Lung (tissue), 12 donors: ENCODE data around the gene SLC30A5. TPM values are rescaled to one million over a fixed set of nuclear protein-coding genes. Genes with fewer than 3 reads are reported as not detected.
"Not testable (repeated sequence)": the region's sequence is repeated elsewhere in the genome, so short reads cannot be mapped to it uniquely, and the experiment has no call there.

Experiments used
- ATAC-seq: fragments of 200-7000 bp; cut with Tn5 transposase; one replicate; pipeline ENCODE4 v1.9.1; 2020; ENCODE audit warnings: moderate number of reproducible peaks; ENCODE audit not compliant: insufficient read depth, low FRiP score
- DNase-seq, 3 donors: peaks; one replicate each; pipeline ENCODE4 v3.0.0-alpha.2; 2013 to 2017
- H3K27ac ChIP-seq, 2 donors: one replicate each; pipeline ENCODE4 v1.5.1; 2013; ENCODE audit warnings: mild to moderate bottlenecking in 2 of 2, moderate library complexity in 2 of 2, control low read depth in 1 of 2, inconsistent platforms in 1 of 2, low read depth in 1 of 2, low read length in 1 of 2
- H3K27me3 ChIP-seq, 3 donors: one replicate each; pipeline ENCODE4 v1.5.1; 2013; ENCODE audit warnings: low read length in 2 of 3; ENCODE audit not compliant: control insufficient read depth in 3 of 3, insufficient read depth in 3 of 3
- H3K36me3 ChIP-seq, 4 donors: one replicate each; pipeline ENCODE4 v1.5.1; 2013; ENCODE audit warnings: low read length in 4 of 4, mild to moderate bottlenecking in 1 of 4, moderate library complexity in 1 of 4; ENCODE audit not compliant: control insufficient read depth in 4 of 4, insufficient read depth in 4 of 4
- H3K4me1 ChIP-seq, 5 donors: one replicate each; pipeline ENCODE4 v1.5.1; 2013; ENCODE audit warnings: low read length in 5 of 5, mild to moderate bottlenecking in 2 of 5, moderate library complexity in 1 of 5; ENCODE audit not compliant: control insufficient read depth in 5 of 5, insufficient read depth in 5 of 5
- H3K4me3 ChIP-seq: one replicate; pipeline ENCODE4 v1.5.1; 2013; ENCODE audit warnings: mild to moderate bottlenecking, control low read depth, moderate library complexity
- H3K9ac ChIP-seq, 2 donors: one replicate each; pipeline ENCODE4 v1.5.1; 2013; ENCODE audit warnings: low read length in 2 of 2, control low read depth in 1 of 2; ENCODE audit not compliant: insufficient read depth in 1 of 2
- H3K9me3 ChIP-seq, 4 donors: one replicate each; pipeline ENCODE4 v1.5.1; 2013; ENCODE audit warnings: low read length in 3 of 4, mild to moderate bottlenecking in 1 of 4, moderate library complexity in 1 of 4; ENCODE audit not compliant: control insufficient read depth in 4 of 4, insufficient read depth in 3 of 4
- WGBS, 2 donors: extraction: QIAGEN DNeasy Blood & Tissue Kit; methylation state at CpG; one replicate each; pipeline ENCODE4 v1.1.7; 2013; 5-methylcytosine and 5-hydroxymethylcytosine counted together
- polyA plus RNA-seq, 2 donors: library from polyadenylated mRNA; stranded (reverse); fragments of 200-250 nt; gene quantifications; one replicate each; pipeline ENCODE4 v1.2.1, GENCODE V29; 2013
- total RNA-seq, 2 donors: library from RNA; depleted of rRNA in 1 of 2; stranded (reverse); fragments of >200 nt in 1 of 2; gene quantifications; one replicate each; pipeline ENCODE4 v1.2.1, GENCODE V29; 2014 to 2021
- TF ChIP-seq, protein P1 (sequence below): IDR thresholded peaks from 2 replicates; pipeline ENCODE4 v1.5.1; 2012; ENCODE audit warnings: mild to moderate bottlenecking; ENCODE audit errors: control extremely low read depth, extremely low read depth
- donor health status: control.
- donor health status: control.
- donor health status: Bipolar disorder and iron deficiency.
- donor health status: healthy.
- donor health status: DM: yes; HTN: yes; CAD: no.

Gene SLC30A5
- total and polyA plus RNA-seq, 4 donors, result 28.7 to 52.3 (median 44.3) TPM

DNA sequence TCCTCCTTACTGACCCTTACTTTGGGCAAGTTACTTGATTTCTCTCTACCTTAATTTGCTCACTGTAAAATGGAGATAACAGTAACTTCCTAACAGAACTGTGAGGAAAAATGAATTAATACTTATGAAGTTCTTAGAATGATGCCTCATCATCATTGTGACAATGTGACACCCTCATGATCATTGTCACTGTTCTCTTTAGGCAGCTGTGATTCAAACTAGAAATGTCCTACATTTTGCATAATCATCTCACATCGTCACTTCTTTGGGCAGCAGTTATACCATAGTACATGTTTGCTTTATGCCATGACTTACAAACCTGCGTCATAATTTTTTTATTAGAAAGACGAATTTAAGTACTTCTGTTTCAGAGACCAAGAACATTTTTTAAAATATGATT is 9.7 kb downstream of the SLC30A5 start:
- TF ChIP-seq, protein P1, sequence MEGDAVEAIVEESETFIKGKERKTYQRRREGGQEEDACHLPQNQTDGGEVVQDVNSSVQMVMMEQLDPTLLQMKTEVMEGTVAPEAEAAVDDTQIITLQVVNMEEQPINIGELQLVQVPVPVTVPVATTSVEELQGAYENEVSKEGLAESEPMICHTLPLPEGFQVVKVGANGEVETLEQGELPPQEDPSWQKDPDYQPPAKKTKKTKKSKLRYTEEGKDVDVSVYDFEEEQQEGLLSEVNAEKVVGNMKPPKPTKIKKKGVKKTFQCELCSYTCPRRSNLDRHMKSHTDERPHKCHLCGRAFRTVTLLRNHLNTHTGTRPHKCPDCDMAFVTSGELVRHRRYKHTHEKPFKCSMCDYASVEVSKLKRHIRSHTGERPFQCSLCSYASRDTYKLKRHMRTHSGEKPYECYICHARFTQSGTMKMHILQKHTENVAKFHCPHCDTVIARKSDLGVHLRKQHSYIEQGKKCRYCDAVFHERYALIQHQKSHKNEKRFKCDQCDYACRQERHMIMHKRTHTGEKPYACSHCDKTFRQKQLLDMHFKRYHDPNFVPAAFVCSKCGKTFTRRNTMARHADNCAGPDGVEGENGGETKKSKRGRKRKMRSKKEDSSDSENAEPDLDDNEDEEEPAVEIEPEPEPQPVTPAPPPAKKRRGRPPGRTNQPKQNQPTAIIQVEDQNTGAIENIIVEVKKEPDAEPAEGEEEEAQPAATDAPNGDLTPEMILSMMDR, result no peak
- DNase-seq (no peak), ATAC-seq (no peak)
- no peaks in the 10 kb centered on the region for H3K4me1 ChIP-seq
- no peak overlapping the region for H3K9ac ChIP-seq
- no peak overlapping the region for H3K27ac ChIP-seq
- no peaks in the 10 kb centered on the region for H3K9me3 ChIP-seq
- no peak overlapping the region for H3K4me3 ChIP-seq
- 67 to 80% methylated on average over 3 of the region's 3 CpGs for WGBS, 2 donors
- H3K27me3 ChIP-seq, result no peaks in the 10 kb centered on the region
- H3K36me3 ChIP-seq, result peaks cover 9 to 31% (median 19%) of the 10 kb centered on the region in 4 donors

DNA sequence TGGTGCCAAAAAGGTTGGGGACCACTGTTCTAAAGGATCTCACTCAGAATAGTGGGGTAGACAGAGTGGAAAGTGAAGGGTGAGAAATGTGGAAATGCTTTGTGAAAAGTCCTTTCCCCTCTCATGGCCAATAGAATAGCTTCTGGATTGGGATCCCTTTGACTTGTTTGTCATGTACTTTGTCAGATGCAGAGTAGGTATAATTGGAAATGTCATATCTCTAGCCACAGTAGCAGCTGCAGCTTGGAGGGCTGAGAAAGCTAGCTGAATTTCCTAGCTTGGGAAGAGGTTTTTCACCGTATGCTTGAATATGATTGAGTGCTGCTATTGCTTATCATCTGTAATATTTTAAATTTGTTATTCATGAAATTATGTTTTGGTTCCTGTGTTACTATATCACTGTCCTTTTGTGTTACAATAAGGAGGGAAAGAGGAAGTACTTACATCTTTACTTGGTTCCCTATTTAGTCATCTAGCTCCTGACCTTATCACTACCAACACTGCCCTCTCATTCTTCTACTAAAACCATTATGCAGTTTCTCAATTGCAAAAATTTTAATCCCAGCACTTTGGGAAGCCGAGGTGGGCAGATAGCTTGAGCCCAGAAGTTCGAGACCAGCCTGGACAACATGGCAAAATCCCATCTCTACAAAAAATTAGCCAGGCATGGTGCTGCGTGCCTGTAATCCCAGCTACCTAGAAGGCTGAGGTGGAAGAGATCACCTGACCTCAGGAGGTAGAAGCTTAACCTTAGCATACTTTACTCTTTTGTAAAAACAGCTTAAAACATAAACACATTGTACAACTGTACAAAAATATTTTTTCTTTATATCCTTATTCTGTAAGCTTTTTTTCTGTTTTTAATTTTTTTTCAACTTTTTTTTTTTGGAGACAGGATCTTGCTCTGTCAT is 12.4 kb downstream of the SLC30A5 start:
- 52 to 69% methylated on average over 4 of the region's 4 CpGs for WGBS, 2 donors

DNA sequence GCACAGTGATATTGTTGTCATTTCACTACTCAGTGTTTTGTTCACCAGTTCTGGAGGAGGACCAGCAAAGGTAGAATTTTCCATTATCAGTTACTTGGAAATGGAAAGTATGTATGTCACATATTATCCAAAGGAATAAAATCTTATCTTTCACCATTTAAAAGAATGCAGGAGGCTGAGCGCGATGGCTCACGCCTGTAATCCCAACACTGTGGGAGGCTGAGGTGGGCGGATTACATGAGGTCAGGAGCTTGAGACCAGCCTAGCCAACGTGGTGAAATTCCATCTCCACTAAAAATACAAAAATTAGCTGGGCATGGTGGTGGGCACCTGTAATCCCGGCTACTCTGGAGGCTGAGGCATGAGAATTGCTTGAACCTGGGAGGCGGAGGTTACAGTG is 14.6 kb downstream of the SLC30A5 start:
- not testable (repeated sequence) for H3K9me3 ChIP-seq, H3K27me3 ChIP-seq, H3K4me3 ChIP-seq, DNase-seq, H3K27ac ChIP-seq, H3K9ac ChIP-seq, ATAC-seq, H3K4me1 ChIP-seq
- WGBS, 2 donors, result 95 to 97% methylated on average over 7 of the region's 7 CpGs
- peaks cover 8 to 45% (median 31%) of the 10 kb centered on the region in 4 donors for H3K36me3 ChIP-seq

More for the DNA sequence above, 12.4 kb downstream of the SLC30A5 start:
- TF ChIP-seq, protein P1, result no peak
- H3K4me1 ChIP-seq, result no peaks in the 10 kb centered on the region
- ATAC-seq, result no peak
- no peaks in the 10 kb centered on the region for H3K9me3 ChIP-seq
- DNase-seq, result no peak
- no peak overlapping the region for H3K27ac ChIP-seq
- no peaks in the 10 kb centered on the region for H3K27me3 ChIP-seq
- no peak overlapping the region for H3K9ac ChIP-seq
- peaks cover 10 to 43% (median 29%) of the 10 kb centered on the region in 4 donors for H3K36me3 ChIP-seq
- H3K4me3 ChIP-seq, result no peak overlapping the region

DNA sequence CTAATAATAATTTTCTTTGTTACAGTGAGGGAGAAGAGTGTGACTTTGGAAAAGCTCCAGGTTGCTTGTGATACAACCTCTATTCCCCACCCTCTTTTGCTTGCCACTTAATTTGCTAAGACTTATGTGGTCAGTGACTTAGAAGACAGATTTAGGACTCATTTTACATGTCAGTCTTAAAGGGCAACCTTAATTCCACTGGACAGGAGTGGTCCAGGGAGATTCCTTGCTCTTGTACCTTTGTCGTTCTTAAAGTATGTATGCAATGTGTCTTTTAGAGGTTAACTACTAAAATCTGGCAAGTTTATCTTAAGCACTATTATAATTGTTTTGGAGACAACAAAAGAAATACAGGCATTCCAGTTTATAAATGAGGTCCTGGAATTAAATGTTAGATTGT is 20.0 kb downstream of the SLC30A5 start:
- Histone ChIP-seq H3K27me3 (no peaks in the 10 kb centered on the region), H3K4me1 (no peaks in the 10 kb centered on the region), H3K9me3 (no peaks in the 10 kb centered on the region), H3K9ac (no peak overlapping the region), H3K27ac (no peak overlapping the region), H3K4me3 (no peak overlapping the region), H3K36me3 (peaks cover 13 to 46% (median 25%) of the 10 kb centered on the region in 4 donors)
- ATAC-seq, result no peak
- no peak for DNase-seq
- WGBS, 2 donors, result 84 to 94% methylated on average over 1 of the region's 1 CpG
- TF ChIP-seq, protein P1, result no peak
